Loucy (cell line): Measurements from ENCODE around the gene ATP5PB.

Source experiments
- CTCF ChIP-seq: fragments of 200-600 bp; sonication (generic); conservative IDR thresholded peaks from 2 replicates; pipeline ENCODE4 v1.5.1; 2014; ENCODE audit warnings: mild to moderate bottlenecking, antibody characterized with exemption, low read length
- EZH2phosphoT487 ChIP-seq: fragments of 200-600 bp; IDR thresholded peaks from 2 replicates; pipeline ENCODE4 v1.6.1; 2018; ENCODE audit warnings: antibody characterized with exemption, mild to moderate bottlenecking, moderate library complexity, borderline replicate concordance

GRCh38 chr1:111453706-111454105 is 4.4 kb downstream of the ATP5PB start:
- TF ChIP-seq CTCF (no peak), EZH2phosphoT487 (no peak)
